Measurements from ENCODE around the gene PBXIP1. TPM values are rescaled to one million over a fixed set of nuclear protein-coding genes. Genes with fewer than 3 reads are reported as not detected.
A peak's percentile ranks its signal among the peaks of the same experiment; 100 is the strongest.
"Not testable (repeated sequence)": the region's sequence is repeated elsewhere in the genome, so short reads cannot be mapped to it uniquely, and the experiment has no call there.

PBXIP1 gene
- total and polyA plus RNA-seq, 5 donors = 82.9 to 104 (median 88.4) TPM

GRCh38 chr1:155001425-155001674, 45.5 kb upstream of the PBXIP1 start:
- Histone ChIP-seq H3K4me1 (ENCODE audit: control insufficient read depth, insufficient read depth, low read length) (peaks cover 19% of the 10 kb centered on the region), H3K27ac (ENCODE audit: low read length) (peak overlapping the region; percentile 73), H3K9me3 (ENCODE audit: control insufficient read depth, low read length) (no peaks in the 10 kb centered on the region), H3K4me3 (ENCODE audit: low read length) (peak overlapping the region; percentile 87), H3K27me3 (ENCODE audit: control insufficient read depth, insufficient read depth) (no peaks in the 10 kb centered on the region)
- DNase-seq (no peak), ATAC-seq (no peak)
- intact Hi-C loops (cut with DNase I) = no loop called here
- under 1% methylated on average over 11 of the region's 11 CpGs for WGBS

- peak; percentile 89 to 95 (median 93) for DNase-seq
- intact Hi-C loops (cut with DNase I) = no loop called here
Observed at GRCh38 chr1:155000726-155001424, 45.0 kb upstream of the PBXIP1 start.

GRCh38 chr1:155000411-155000725, 44.5 kb upstream of the PBXIP1 start:
- ATAC-seq = no peak
- peak; percentile 38 to 80 (median 76) for DNase-seq
- H3K4me1 ChIP-seq (ENCODE audit: control insufficient read depth, insufficient read depth, low read length) = peaks cover 13% of the 10 kb centered on the region

More at GRCh38 chr1:155000726-155001424, 45.0 kb upstream of the PBXIP1 start:
- H3K4me1 ChIP-seq (ENCODE audit: control insufficient read depth, insufficient read depth, low read length) = peaks cover 14% of the 10 kb centered on the region
- peak overlapping the region; percentile 73 for H3K27ac ChIP-seq (ENCODE audit: low read length)
- H3K9me3 ChIP-seq (ENCODE audit: control insufficient read depth, low read length) = no peaks in the 10 kb centered on the region
- WGBS = under 1% methylated on average over 43 of the region's 43 CpGs
- H3K4me3 ChIP-seq (ENCODE audit: low read length) = peak overlapping the region; percentile 87
- ATAC-seq = peak; percentile 65 to 71
- no peaks in the 10 kb centered on the region for H3K27me3 ChIP-seq (ENCODE audit: control insufficient read depth, insufficient read depth)

GRCh38 chr1:154999571-155000410, 43.9 kb upstream of the PBXIP1 start:
- Histone ChIP-seq H3K9me3 (ENCODE audit: control insufficient read depth, low read length) (no peaks in the 10 kb centered on the region), H3K27ac (ENCODE audit: low read length) (peak overlapping the region; percentile 90), H3K4me3 (ENCODE audit: low read length) (peak overlapping the region; percentile 87), H3K4me1 (ENCODE audit: control insufficient read depth, insufficient read depth, low read length) (peaks cover 11% of the 10 kb centered on the region), H3K27me3 (ENCODE audit: control insufficient read depth, insufficient read depth) (no peaks in the 10 kb centered on the region)
- ATAC-seq (no peak), DNase-seq (peak; percentile 27 to 71 (median 58))
- WGBS = 1% methylated on average over 50 of the region's 50 CpGs
- intact Hi-C loops (cut with DNase I) = no loop called here

More at GRCh38 chr1:155000411-155000725, 44.5 kb upstream of the PBXIP1 start:
- intact Hi-C loops (cut with DNase I) = no loop called here
- H3K27ac ChIP-seq (ENCODE audit: low read length) = peak overlapping the region; percentile 90
- WGBS = 0% methylated on average over 13 of the region's 13 CpGs
- H3K27me3 ChIP-seq (ENCODE audit: control insufficient read depth, insufficient read depth) = no peaks in the 10 kb centered on the region
- no peaks in the 10 kb centered on the region for H3K9me3 ChIP-seq (ENCODE audit: control insufficient read depth, low read length)
- peak overlapping the region; percentile 87 for H3K4me3 ChIP-seq (ENCODE audit: low read length)

GRCh38 chr1:154998818-154999570, 43.1 kb upstream of the PBXIP1 start:
- DNase-seq = peak; percentile 76 to 89 (median 89)
- Histone ChIP-seq H3K4me3 (ENCODE audit: low read length) (peak overlapping the region; percentile 87), H3K27me3 (ENCODE audit: control insufficient read depth, insufficient read depth) (no peaks in the 10 kb centered on the region), H3K27ac (ENCODE audit: low read length) (peak overlapping the region; percentile 30), H3K4me1 (ENCODE audit: control insufficient read depth, insufficient read depth, low read length) (peaks cover 5% of the 10 kb centered on the region), H3K9me3 (ENCODE audit: control insufficient read depth, low read length) (no peaks in the 10 kb centered on the region)
- WGBS = 11% methylated on average over 40 of the region's 40 CpGs
- intact Hi-C loops (cut with DNase I) = no loop called here
- no peak for ATAC-seq

- Histone ChIP-seq H3K4me3 (ENCODE audit: low read length) (no peak overlapping the region), H3K9me3 (ENCODE audit: control insufficient read depth, low read length) (no peaks in the 10 kb centered on the region), H3K27me3 (ENCODE audit: control insufficient read depth, insufficient read depth) (no peaks in the 10 kb centered on the region), H3K4me1 (ENCODE audit: control insufficient read depth, insufficient read depth, low read length) (peaks cover 5% of the 10 kb centered on the region), H3K27ac (ENCODE audit: low read length) (no peak overlapping the region)
- WGBS = 76% methylated on average over 16 of the region's 16 CpGs
- peak in 2 of 3 donors; percentile 23 to 52 for DNase-seq
- intact Hi-C loops (cut with DNase I) = no loop called here
- no peak for ATAC-seq
Observed at GRCh38 chr1:154998201-154998780, 42.4 kb upstream of the PBXIP1 start.

- H3K4me1 ChIP-seq (ENCODE audit: control insufficient read depth, insufficient read depth, low read length) = peaks cover 5% of the 10 kb centered on the region
- intact Hi-C loops (cut with DNase I) = no loop called here
- ATAC-seq = no peak
Observed at GRCh38 chr1:154996966-154997701, 41.2 kb upstream of the PBXIP1 start.

GRCh38 chr1:154995301-154995983, 39.5 kb upstream of the PBXIP1 start:
- 60% methylated on average over 12 of the region's 13 CpGs for whole genome bisulfite sequencing
- peak; percentile 70 to 76 (median 71) for DNase-seq
- H3K27ac ChIP-seq (ENCODE audit: low read length); H3K27me3 ChIP-seq (ENCODE audit: control insufficient read depth, insufficient read depth); ATAC-seq; H3K4me1 ChIP-seq (ENCODE audit: control insufficient read depth, insufficient read depth, low read length); H3K4me3 ChIP-seq (ENCODE audit: low read length); H3K9me3 ChIP-seq (ENCODE audit: control insufficient read depth, low read length); intact Hi-C loops (cut with DNase I): not testable (repeated sequence)

More at GRCh38 chr1:154996966-154997701, 41.2 kb upstream of the PBXIP1 start:
- Histone ChIP-seq H3K27ac (ENCODE audit: low read length) (no peak overlapping the region), H3K9me3 (ENCODE audit: control insufficient read depth, low read length) (no peaks in the 10 kb centered on the region), H3K4me3 (ENCODE audit: low read length) (no peak overlapping the region), H3K27me3 (ENCODE audit: control insufficient read depth, insufficient read depth) (no peaks in the 10 kb centered on the region)
- 85% methylated on average over 15 of the region's 15 CpGs for WGBS
- peak in 2 of 3 donors; percentile 39 to 50 for DNase-seq

- H3K4me1 ChIP-seq (ENCODE audit: control insufficient read depth, insufficient read depth, low read length) = peaks cover 3% of the 10 kb centered on the region
- H3K27ac ChIP-seq (ENCODE audit: low read length) = no peak overlapping the region
- no peaks in the 10 kb centered on the region for H3K9me3 ChIP-seq (ENCODE audit: control insufficient read depth, low read length)
- 69% methylated on average over 3 of the region's 3 CpGs for WGBS
- ATAC-seq = no peak
- H3K4me3 ChIP-seq (ENCODE audit: low read length) = no peak overlapping the region
- H3K27me3 ChIP-seq (ENCODE audit: control insufficient read depth, insufficient read depth) = no peaks in the 10 kb centered on the region
- intact Hi-C loops (cut with DNase I) = no loop called here
- DNase-seq = peak in 1 of 3 donors; percentile 12
Observed at GRCh38 chr1:154994591-154994990, 38.7 kb upstream of the PBXIP1 start.

GRCh38 chr1:154994269-154994587, 38.3 kb upstream of the PBXIP1 start:
- no peaks in the 10 kb centered on the region for H3K9me3 ChIP-seq (ENCODE audit: control insufficient read depth, low read length)
- H3K27me3 ChIP-seq (ENCODE audit: control insufficient read depth, insufficient read depth) = no peaks in the 10 kb centered on the region
- intact Hi-C loops (cut with DNase I) = no loop called here
- WGBS = 55% methylated on average over 1 of the region's 1 CpG
- no peak overlapping the region for H3K4me3 ChIP-seq (ENCODE audit: low read length)
- peaks cover 3% of the 10 kb centered on the region for H3K4me1 ChIP-seq (ENCODE audit: control insufficient read depth, insufficient read depth, low read length)
- DNase-seq = peak in 2 of 3 donors; percentile 13 to 20
- ATAC-seq = no peak
- no peak overlapping the region for H3K27ac ChIP-seq (ENCODE audit: low read length)
